ENCODE results near the gene MT1X. TPM values are rescaled to one million over a fixed set of nuclear protein-coding genes. Genes with fewer than 3 reads are reported as not detected.
"Not testable (repeated sequence)": the region's sequence is repeated elsewhere in the genome, so short reads cannot be mapped to it uniquely, and the experiment has no call there.

MT1X gene
- total RNA-seq, 1 experiment from 2014 or later: 374 TPM

DNA sequence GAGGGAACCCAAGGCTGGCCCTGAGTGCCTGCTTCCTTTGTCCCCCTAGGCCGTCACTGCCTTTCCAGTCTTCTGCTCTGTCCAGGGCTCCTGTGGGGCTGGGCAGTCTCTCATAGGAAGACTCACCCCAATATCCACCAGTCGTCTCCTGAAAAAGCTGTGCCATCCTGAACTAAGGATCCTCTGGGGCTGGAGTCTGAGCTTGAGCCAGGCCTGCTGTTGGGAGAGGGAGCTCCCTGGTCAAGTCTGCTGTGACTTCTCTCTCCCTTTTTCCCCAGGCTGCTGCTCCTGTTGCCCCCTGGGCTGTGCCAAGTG is 11.7 kb upstream of the MT1X start:
- H4K20me1 ChIP-seq (ENCODE audit: insufficient read depth, low read depth, low read length): no peaks in the 10 kb centered on the region
- no peaks in the 10 kb centered on the region for H3K79me2 ChIP-seq (ENCODE audit: low read length)
- H3K27me3 ChIP-seq (ENCODE audit: low read length): 0 out of 2 replicates have a peak, but pooled peaks cover 2% of the 10 kb centered on the region
- H3K4me1 ChIP-seq (ENCODE audit: low read length): peaks cover 23% of the 10 kb centered on the region
- no peaks in the 10 kb centered on the region for H3K9me3 ChIP-seq (ENCODE audit: low read length)
- H3K27ac ChIP-seq (ENCODE audit: low read length): no peak overlapping the region
- H3K4me2 ChIP-seq (ENCODE audit: low read depth, low read length, poor library complexity, severe bottlenecking): no peak overlapping the region
- H3K9ac ChIP-seq (ENCODE audit: low read length): no peak overlapping the region
- no peak overlapping the region for H3K4me3 ChIP-seq (ENCODE audit: low read length)
- no peaks in the 10 kb centered on the region for H3K36me3 ChIP-seq (ENCODE audit: insufficient read depth, low read length)
- H2AFZ ChIP-seq (ENCODE audit: low read length): no peak overlapping the region
- DNase-seq: no peak
- H3K9me2 ChIP-seq (replicated peaks; ENCODE audit: insufficient read depth, low read length): no peaks in the 10 kb centered on the region

DNA sequence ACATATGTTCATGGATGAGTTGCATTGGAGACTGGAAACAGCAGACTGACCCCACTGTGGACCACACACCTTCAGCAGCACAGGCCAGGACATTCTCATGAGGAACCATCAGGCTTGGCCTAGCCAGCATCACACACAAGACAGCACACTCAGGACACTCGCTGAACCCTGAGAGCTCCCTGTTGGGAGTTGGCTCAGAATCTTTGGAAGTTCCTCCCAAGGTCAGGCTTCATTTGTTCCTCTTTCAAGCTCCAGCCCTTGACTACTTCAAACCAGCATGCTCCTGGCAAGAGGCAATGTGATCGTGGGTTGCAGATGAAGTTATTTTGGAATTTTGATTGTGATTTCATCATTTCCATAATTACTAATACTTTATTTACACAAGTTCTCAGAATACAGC is 10.6 kb upstream of the MT1X start:
- not testable (repeated sequence) for H2AFZ ChIP-seq (ENCODE audit: low read length); H3K9ac ChIP-seq (ENCODE audit: low read length); DNase-seq; H3K4me3 ChIP-seq (ENCODE audit: low read length); H3K36me3 ChIP-seq (ENCODE audit: insufficient read depth, low read length); H3K79me2 ChIP-seq (ENCODE audit: low read length); H4K20me1 ChIP-seq (ENCODE audit: insufficient read depth, low read depth, low read length); H3K9me2 ChIP-seq (replicated peaks; ENCODE audit: insufficient read depth, low read length); H3K4me2 ChIP-seq (ENCODE audit: low read depth, low read length, poor library complexity, severe bottlenecking); H3K27ac ChIP-seq (ENCODE audit: low read length); H3K9me3 ChIP-seq (ENCODE audit: low read length); H3K27me3 ChIP-seq (ENCODE audit: low read length)
- H3K4me1 ChIP-seq (ENCODE audit: low read length): peaks cover 23% of the 10 kb centered on the region

GRCh38 chr16:56672171-56672570 is 10.1 kb upstream of the MT1X start:
- H3K79me2 ChIP-seq (ENCODE audit: low read length); H3K4me3 ChIP-seq (ENCODE audit: low read length); H2AFZ ChIP-seq (ENCODE audit: low read length); H3K4me2 ChIP-seq (ENCODE audit: low read depth, low read length, poor library complexity, severe bottlenecking); H3K9me3 ChIP-seq (ENCODE audit: low read length); H3K9me2 ChIP-seq (replicated peaks; ENCODE audit: insufficient read depth, low read length); H3K27ac ChIP-seq (ENCODE audit: low read length); H4K20me1 ChIP-seq (ENCODE audit: insufficient read depth, low read depth, low read length); H3K27me3 ChIP-seq (ENCODE audit: low read length); DNase-seq; H3K36me3 ChIP-seq (ENCODE audit: insufficient read depth, low read length); H3K9ac ChIP-seq (ENCODE audit: low read length): not testable (repeated sequence)
- peaks cover 23% of the 10 kb centered on the region for H3K4me1 ChIP-seq (ENCODE audit: low read length)

GRCh38 chr16:56672761-56673536 is 9.3 kb upstream of the MT1X start:
- Histone ChIP-seq H2AFZ (ENCODE audit: low read length) (no peak overlapping the region), H3K4me2 (ENCODE audit: low read depth, low read length, poor library complexity, severe bottlenecking) (no peak overlapping the region), H4K20me1 (ENCODE audit: insufficient read depth, low read depth, low read length) (no peaks in the 10 kb centered on the region), H3K9me2 (replicated peaks; ENCODE audit: insufficient read depth, low read length) (no peaks in the 10 kb centered on the region), H3K4me3 (ENCODE audit: low read length) (no peak overlapping the region), H3K4me1 (ENCODE audit: low read length) (peaks cover 23% of the 10 kb centered on the region), H3K9ac (ENCODE audit: low read length) (no peak overlapping the region), H3K9me3 (ENCODE audit: low read length) (no peaks in the 10 kb centered on the region), H3K79me2 (ENCODE audit: low read length) (no peaks in the 10 kb centered on the region), H3K27ac (ENCODE audit: low read length) (no peak overlapping the region), H3K36me3 (ENCODE audit: insufficient read depth, low read length) (no peaks in the 10 kb centered on the region), H3K27me3 (ENCODE audit: low read length) (0 out of 2 replicates have a peak, but pooled peaks cover 2% of the 10 kb centered on the region)
- no peak for DNase-seq

GRCh38 chr16:56673921-56674320 is 8.3 kb upstream of the MT1X start:
- Histone ChIP-seq H3K36me3 (ENCODE audit: insufficient read depth, low read length) (no peaks in the 10 kb centered on the region), H3K9me2 (replicated peaks; ENCODE audit: insufficient read depth, low read length) (no peaks in the 10 kb centered on the region), H2AFZ (ENCODE audit: low read length) (no peak overlapping the region), H3K27ac (ENCODE audit: low read length) (0 out of 2 replicates have a peak overlapping the region, but pooled peaks have one; percentile 37), H3K9me3 (ENCODE audit: low read length) (no peaks in the 10 kb centered on the region), H3K4me2 (ENCODE audit: low read depth, low read length, poor library complexity, severe bottlenecking) (no peak overlapping the region), H3K79me2 (ENCODE audit: low read length) (no peaks in the 10 kb centered on the region), H4K20me1 (ENCODE audit: insufficient read depth, low read depth, low read length) (no peaks in the 10 kb centered on the region), H3K27me3 (ENCODE audit: low read length) (0 out of 2 replicates have a peak, but pooled peaks cover 2% of the 10 kb centered on the region), H3K9ac (ENCODE audit: low read length) (no peak overlapping the region), H3K4me3 (ENCODE audit: low read length) (no peak overlapping the region), H3K4me1 (ENCODE audit: low read length) (peaks cover 23% of the 10 kb centered on the region)
- peak; percentile 66 for DNase-seq

DNA sequence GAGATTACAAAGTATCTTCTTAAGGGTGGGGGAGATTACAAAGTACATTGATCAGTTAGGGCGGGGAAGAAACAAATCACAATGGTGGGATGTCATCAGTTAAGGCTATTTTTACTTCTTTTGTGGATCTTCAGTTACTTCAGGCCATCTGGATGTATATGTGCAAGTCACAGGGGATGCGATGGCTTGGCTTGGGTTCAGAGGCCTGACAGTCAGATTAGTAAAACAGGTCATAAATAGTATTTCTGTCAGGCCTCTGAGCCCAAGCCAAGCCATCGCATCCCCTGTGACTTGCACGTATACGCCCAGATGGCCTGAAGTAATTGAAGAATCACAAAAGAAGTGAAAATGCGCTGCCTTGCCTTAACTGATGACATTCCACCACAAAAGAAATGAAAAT is 7.7 kb upstream of the MT1X start:
- H3K27me3 ChIP-seq (ENCODE audit: low read length); DNase-seq; H2AFZ ChIP-seq (ENCODE audit: low read length); H3K9me2 ChIP-seq (replicated peaks; ENCODE audit: insufficient read depth, low read length); H3K9me3 ChIP-seq (ENCODE audit: low read length); H3K27ac ChIP-seq (ENCODE audit: low read length); H3K36me3 ChIP-seq (ENCODE audit: insufficient read depth, low read length); H4K20me1 ChIP-seq (ENCODE audit: insufficient read depth, low read depth, low read length); H3K9ac ChIP-seq (ENCODE audit: low read length); H3K4me2 ChIP-seq (ENCODE audit: low read depth, low read length, poor library complexity, severe bottlenecking); H3K79me2 ChIP-seq (ENCODE audit: low read length); H3K4me3 ChIP-seq (ENCODE audit: low read length): not testable (repeated sequence)
- peaks cover 19% of the 10 kb centered on the region for H3K4me1 ChIP-seq (ENCODE audit: low read length)

- Histone ChIP-seq H3K4me1 (ENCODE audit: low read length) (peaks cover 14% of the 10 kb centered on the region), H3K4me3 (ENCODE audit: low read length) (no peak overlapping the region), H3K9ac (ENCODE audit: low read length) (no peak overlapping the region), H3K9me3 (ENCODE audit: low read length) (no peaks in the 10 kb centered on the region), H3K4me2 (ENCODE audit: low read depth, low read length, poor library complexity, severe bottlenecking) (no peak overlapping the region), H3K27me3 (ENCODE audit: low read length) (no peaks in the 10 kb centered on the region), H2AFZ (ENCODE audit: low read length) (no peak overlapping the region), H3K9me2 (replicated peaks; ENCODE audit: insufficient read depth, low read length) (no peaks in the 10 kb centered on the region), H3K27ac (ENCODE audit: low read length) (no peak overlapping the region), H4K20me1 (ENCODE audit: insufficient read depth, low read depth, low read length) (no peaks in the 10 kb centered on the region), H3K79me2 (ENCODE audit: low read length) (no peaks in the 10 kb centered on the region), H3K36me3 (ENCODE audit: insufficient read depth, low read length) (no peaks in the 10 kb centered on the region)
- no peak for DNase-seq
Observed at GRCh38 chr16:56675685-56676210, 6.5 kb upstream of the MT1X start.

DNA sequence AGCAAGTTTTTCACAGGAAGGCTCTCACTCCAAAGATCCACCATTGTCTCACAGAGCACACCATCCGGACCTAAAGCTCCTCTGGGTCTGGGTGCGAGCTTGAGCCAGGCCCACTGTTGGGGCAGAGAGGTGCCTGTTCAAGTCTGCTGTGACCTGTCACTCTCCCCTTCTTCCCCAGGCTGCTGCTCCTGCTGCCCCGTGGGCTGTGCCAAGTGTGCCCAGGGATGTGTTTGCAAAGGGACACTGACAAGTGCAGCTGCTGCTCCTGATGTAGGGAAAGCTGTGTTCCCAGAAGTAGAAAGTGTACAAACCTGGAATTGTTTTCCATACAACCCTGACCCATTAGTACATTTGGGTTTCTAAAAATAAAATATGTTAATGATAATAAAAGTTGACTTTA is 4.8 kb upstream of the MT1X start:
- Histone ChIP-seq H3K27ac (ENCODE audit: low read length) (no peak overlapping the region), H4K20me1 (ENCODE audit: insufficient read depth, low read depth, low read length) (no peaks in the 10 kb centered on the region), H3K79me2 (ENCODE audit: low read length) (no peaks in the 10 kb centered on the region), H3K4me1 (ENCODE audit: low read length) (peaks cover 23% of the 10 kb centered on the region), H3K9me2 (replicated peaks; ENCODE audit: insufficient read depth, low read length) (no peaks in the 10 kb centered on the region), H3K4me3 (ENCODE audit: low read length) (no peak overlapping the region), H3K27me3 (ENCODE audit: low read length) (no peaks in the 10 kb centered on the region), H3K4me2 (ENCODE audit: low read depth, low read length, poor library complexity, severe bottlenecking) (no peak overlapping the region), H3K9me3 (ENCODE audit: low read length) (no peaks in the 10 kb centered on the region), H2AFZ (ENCODE audit: low read length) (no peak overlapping the region), H3K9ac (ENCODE audit: low read length) (no peak overlapping the region), H3K36me3 (ENCODE audit: insufficient read depth, low read length) (no peaks in the 10 kb centered on the region)
- no peak for DNase-seq
